IMR-90 (cell line): ENCODE data around the gene BANP. TPM values are rescaled to one million over a fixed set of nuclear protein-coding genes. Genes with fewer than 3 reads are reported as not detected.

Source experiments
- ATAC-seq: fragments of 200-7000 bp; cut with Tn5 transposase; 2 replicates; pipeline ENCODE4 v1.9.1; 2020; ENCODE audit warnings: low read depth, mild to moderate bottlenecking, moderate library complexity
- BruUV-seq: library from RNA; stranded (reverse); fragments of 400-500 nt; replicated peaks from 2 replicates; lab custom pipeline; 2021; lab: Mats Ljungman, UMichigan
- CTCF ChIA-PET: fragments of 300-600 bp; formaldehyde crosslinking; extraction: SDS; loops from one replicate; lab custom pipeline; 2021; ENCODE audit warnings: antibody characterized with exemption; lab: Yijun Ruan, JAX
- POLR2A ChIA-PET: fragments of 300-600 bp; sonication (Branson Sonifier 250); formaldehyde crosslinking; loops from one replicate; lab custom pipeline; 2022; ENCODE audit warnings: antibody characterized with exemption; ENCODE audit not compliant: unreplicated experiment; lab: Charles Lee
- DNase-seq: peaks from one replicate; pipeline ENCODE4 v3.0.0; 2013
- H2AFZ ChIP-seq: replicated peaks from 2 replicates; pipeline ENCODE3; 2013; ENCODE audit warnings: low read length, mild to moderate bottlenecking; ENCODE audit not compliant: poor library complexity
- H2AK5ac ChIP-seq: 2 replicates; pipeline ENCODE4 v1.6.1; 2013; ENCODE audit warnings: low read depth, low read length, inconsistent platforms
- H2AK9ac ChIP-seq: replicated peaks from 2 replicates; pipeline ENCODE3; 2013; ENCODE audit warnings: mild to moderate bottlenecking, low read depth, low read length, moderate library complexity; ENCODE audit not compliant: poor library complexity
- H2BK120ac ChIP-seq: 2 replicates; pipeline ENCODE4 v1.6.1; 2013; ENCODE audit warnings: low read depth, low read length, inconsistent platforms
- H2BK15ac ChIP-seq: 3 replicates; pipeline ENCODE4 v1.6.1; 2013; ENCODE audit warnings: low read depth, low read length, inconsistent platforms
- H2BK20ac ChIP-seq: 2 replicates; pipeline ENCODE4 v1.6.1; 2013; ENCODE audit warnings: low read depth, mild to moderate bottlenecking, inconsistent platforms, low read length, moderate library complexity
- H2BK5ac ChIP-seq: 2 replicates; pipeline ENCODE4 v1.6.1; 2013; ENCODE audit warnings: mild to moderate bottlenecking, low read depth, low read length, inconsistent platforms; ENCODE audit not compliant: poor library complexity, severe bottlenecking
- H3K14ac ChIP-seq: replicated peaks from 2 replicates; pipeline ENCODE4 v1.6.1; 2013; ENCODE audit warnings: low read depth, low read length, inconsistent platforms
- H3K18ac ChIP-seq: 2 replicates; pipeline ENCODE4 v1.6.1; 2013; ENCODE audit warnings: low read depth, low read length, control low read depth
- H3K23ac ChIP-seq: 2 replicates; pipeline ENCODE4 v1.6.1; 2013; ENCODE audit warnings: low read depth, low read length, inconsistent platforms
- H3K27ac ChIP-seq: 2 replicates; pipeline ENCODE4 v1.5.1; 2013; ENCODE audit warnings: mild to moderate bottlenecking, control low read depth, low read length; ENCODE audit not compliant: insufficient read depth
- H3K27me3 ChIP-seq: 2 replicates; pipeline ENCODE4 v1.6.1; 2013; ENCODE audit warnings: low read length; ENCODE audit not compliant: control insufficient read depth, insufficient read depth
- H3K36me3 ChIP-seq: 2 replicates; pipeline ENCODE4 v1.6.1; 2013; ENCODE audit warnings: low read length, mixed read lengths; ENCODE audit not compliant: control insufficient read depth, insufficient read depth
- H3K4ac ChIP-seq: 2 replicates; pipeline ENCODE4 v1.6.1; 2013; ENCODE audit warnings: low read depth, low read length, inconsistent platforms
- H3K4me1 ChIP-seq: 2 replicates; pipeline ENCODE4 v1.6.1; 2013; ENCODE audit warnings: low read length, mixed read lengths; ENCODE audit not compliant: control insufficient read depth, insufficient read depth
- H3K4me2 ChIP-seq: 2 replicates; pipeline ENCODE4 v1.6.1; 2013; ENCODE audit warnings: low read depth, mild to moderate bottlenecking, control low read depth, low read length, moderate library complexity
- H3K4me3 ChIP-seq: 2 replicates; pipeline ENCODE4 v1.5.1; 2013; ENCODE audit warnings: low read depth, mild to moderate bottlenecking, control low read depth, low read length, moderate library complexity; ENCODE audit not compliant: insufficient read depth
- H3K56ac ChIP-seq: 2 replicates; pipeline ENCODE4 v1.6.1; 2013; ENCODE audit warnings: low read length, inconsistent platforms; ENCODE audit not compliant: insufficient read depth; ENCODE audit errors: extremely low read depth
- H3K79me1 ChIP-seq, 2 experiments: 2 replicates each; pipeline ENCODE4 v1.6.1; 2013; ENCODE audit warnings: low read length in 2 of 2, inconsistent platforms in 1 of 2, low read depth in 1 of 2
- H3K9ac ChIP-seq: 2 replicates; pipeline ENCODE4 v1.6.1; 2013; ENCODE audit warnings: low read depth, low read length, control low read depth
- H3K9me1 ChIP-seq: 2 replicates; pipeline ENCODE4 v1.6.1; 2013; ENCODE audit warnings: low read length, inconsistent platforms; ENCODE audit not compliant: insufficient read depth
- H3K9me3 ChIP-seq: 2 replicates; pipeline ENCODE4 v1.6.1; 2013; ENCODE audit warnings: low read length; ENCODE audit not compliant: control insufficient read depth, insufficient read depth
- H4K20me1 ChIP-seq: 2 replicates; pipeline ENCODE4 v1.6.1; 2013; ENCODE audit warnings: low read length, inconsistent platforms; ENCODE audit not compliant: insufficient read depth
- H4K5ac ChIP-seq: 2 replicates; pipeline ENCODE4 v1.6.1; 2013; ENCODE audit warnings: mild to moderate bottlenecking, low read depth, low read length, control low read depth
- H4K8ac ChIP-seq, 2 experiments: 2 replicates each; pipeline ENCODE4 v1.6.1; 2013; ENCODE audit warnings: low read depth in 2 of 2, low read length in 2 of 2, control low read depth in 1 of 2, inconsistent platforms in 1 of 2
- H4K91ac ChIP-seq: 2 replicates; pipeline ENCODE4 v1.6.1; 2013; ENCODE audit warnings: low read depth, low read length, inconsistent platforms; ENCODE audit not compliant: insufficient read depth
- CEBPB ChIP-seq: IDR thresholded peaks from 2 replicates; pipeline ENCODE4 v1.6.1; 2012; ENCODE audit warnings: low read depth, low read length, improper control_type of control experiment
- WGBS, 2 experiments: methylation state at CpG; one replicate each; pipeline versions ENCODE4 v1.1.5 to v1.1.7; 2013; ENCODE audit warnings: missing lambda C conversion rate in 2 of 2; ENCODE audit not compliant: insufficient read length in 1 of 2; ENCODE audit errors: extremely low coverage in 2 of 2; 5-methylcytosine and 5-hydroxymethylcytosine counted together
- dilution Hi-C: fragments of 300-500 bp; cut with HindIII; formaldehyde crosslinking; loops from one replicate; pipeline ENCODE4 v1.14.3; 2018; ENCODE audit warnings: low sequenced_read_pairs; ENCODE audit not compliant: unreplicated experiment
- in situ Hi-C: fragments of 300-500 bp; cut with MboI; formaldehyde crosslinking; loops from 3 replicates; pipeline ENCODE4 v1.14.3; 2019; ENCODE audit warnings: low sequenced_read_pairs, inconsistent platforms, mixed read lengths
- intact Hi-C: fragments of 100-400 bp; cut with micrococcal nuclease; formaldehyde crosslinking; loops from 2 replicates; pipeline ENCODE4 v1.10.0; 2022
- polyA plus RNA-seq, 3 experiments: library from polyadenylated mRNA; depleted of rRNA; stranded (reverse); fragments of >200 nt; gene quantifications; 2 replicates each; pipeline ENCODE4 v1.2.3, GENCODE V29; 2012; ENCODE audit warnings: low replicate concordance in 1 of 3
- total RNA-seq: library from RNA; depleted of rRNA; stranded (reverse); fragments of >200 nt; gene quantifications from 2 replicates; pipeline ENCODE4 v1.2.3, GENCODE V29; 2012

Gene BANP
- total and polyA plus RNA-seq, 2 of the 4 experiments (the other 2 are of a cell fraction): 17.4 to 17.9 TPM

- Histone ChIP-seq H2AK9ac (no peak overlapping the region), H3K18ac (no peak overlapping the region), H2BK120ac (no peak overlapping the region), H3K27me3 (no peaks in the 10 kb centered on the region), H3K56ac (no peak overlapping the region), H4K5ac (no peak overlapping the region), H3K9me1 (peaks cover 7% of the 10 kb centered on the region), H3K9ac (no peak overlapping the region), H2AK5ac (no peak overlapping the region), H2BK5ac (no peak overlapping the region), H3K14ac (no peak overlapping the region), H3K79me1 (peaks cover 3 to 31% of the 10 kb centered on the region in 2 experiments; a peak in 3 of 4 replicates), H4K20me1 (peaks cover 12% of the 10 kb centered on the region), H3K36me3 (peaks cover 22% of the 10 kb centered on the region), H3K4me3 (no peak overlapping the region), H3K4ac (no peak overlapping the region), H2AFZ (no peak overlapping the region), H3K9me3 (no peaks in the 10 kb centered on the region), H3K4me1 (no peaks in the 10 kb centered on the region), H3K27ac (no peak overlapping the region), H3K23ac (no peak overlapping the region), H4K91ac (no peak overlapping the region), H3K4me2 (no peak overlapping the region), H2BK15ac (no peak overlapping the region), H2BK20ac (no peak overlapping the region), H4K8ac (no peak overlapping the region)
- no peak for DNase-seq
- intact Hi-C loops: no loop called here
- ChIA-PET CTCF (no interaction called here), POLR2A (no interaction called here)
- BruUV-seq: no TSS peak
- 100% methylated on average over 6 of the region's 10 CpGs; no CpG with 5 or more reads in 1 of the 2 experiments for WGBS, 2 experiments
- TF ChIP-seq CEBPB: no peak
- dilution Hi-C loops: no loop called here
- in situ Hi-C loops: no loop called here
- ATAC-seq: no peak
These were observed 56.1 kb downstream of the BANP start for GRCh38 chr16:88007321-88007731.
